H1 (cell line): ENCODE results near the gene TMEM164. TPM values are rescaled to one million over a fixed set of nuclear protein-coding genes. Genes with fewer than 3 reads are reported as not detected.
A peak's percentile ranks its signal among the peaks of the same experiment; 100 is the strongest.

Experiments used
- CTCF ChIA-PET: fragments of 300-600 bp; sonication (Branson Sonifier 250); formaldehyde crosslinking; loops from one replicate; lab custom pipeline; 2021; ENCODE audit not compliant: partially characterized antibody; lab: Charles Lee
- POLR2A ChIA-PET: fragments of 300-600 bp; sonication (Branson Sonifier 250); formaldehyde crosslinking; loops from one replicate; lab custom pipeline; 2021; ENCODE audit warnings: inconsistent platforms; ENCODE audit not compliant: partially characterized antibody; lab: Charles Lee
- DNase-seq, 2 experiments: peaks; one replicate each; pipeline versions ENCODE4 v3.0.0 to v3.0.0-alpha.2; 2010 to 2022; ENCODE audit warnings: low spot score in 2 of 2, low read depth in 1 of 2, mixed read lengths in 1 of 2
- FAIRE-seq: peaks from 2 replicates; lab custom pipeline; 2011; peaks lifted over from hg19 to GRCh38; lab: Jason Lieb, UNC
- H2AFZ ChIP-seq: 2 replicates; pipeline ENCODE4 v1.8.1; 2012; ENCODE audit warnings: low read length, inconsistent platforms
- H2AK5ac ChIP-seq: 2 replicates; pipeline ENCODE4 v1.6.1; 2013; ENCODE audit warnings: low read depth, low read length
- H2BK120ac ChIP-seq: replicated peaks from 2 replicates; pipeline ENCODE3; 2013; ENCODE audit warnings: low read depth, low read length, inconsistent platforms
- H2BK12ac ChIP-seq: 2 replicates; pipeline ENCODE4 v1.6.1; 2013; ENCODE audit warnings: low read depth, low read length
- H2BK15ac ChIP-seq: 2 replicates; pipeline ENCODE4 v1.6.1; 2013; ENCODE audit warnings: low read length
- H2BK20ac ChIP-seq: 2 replicates; pipeline ENCODE4 v1.6.1; 2013; ENCODE audit warnings: low read length
- H2BK5ac ChIP-seq: 2 replicates; pipeline ENCODE4 v1.6.1; 2013; ENCODE audit warnings: low read depth, low read length
- H3K14ac ChIP-seq: 2 replicates; pipeline ENCODE4 v1.6.1; 2013; ENCODE audit warnings: inconsistent platforms; ENCODE audit not compliant: insufficient read length
- H3K18ac ChIP-seq: 2 replicates; pipeline ENCODE4 v1.6.1; 2013; ENCODE audit warnings: low read length; ENCODE audit errors: extremely low read depth
- H3K23ac ChIP-seq: 2 replicates; pipeline ENCODE4 v1.6.1; 2013; ENCODE audit warnings: inconsistent platforms; ENCODE audit not compliant: insufficient read length
- H3K23me2 ChIP-seq: 2 replicates; pipeline ENCODE4 v1.6.1; 2013; ENCODE audit warnings: low read depth, low read length
- H3K27ac ChIP-seq: 2 replicates; pipeline ENCODE4 v1.6.1; 2011; ENCODE audit warnings: low read depth, low read length, inconsistent platforms
- H3K27me3 ChIP-seq, 4 experiments: replicated peaks in 1 of 4; 1 replicate in 1 of 4; 2 replicates in 3 of 4; pipeline versions ENCODE4 v1.6.1 to v1.8.1; 2011 to 2013; ENCODE audit warnings: low read length in 3 of 4, mild to moderate bottlenecking in 3 of 4, inconsistent platforms in 2 of 4, mixed read lengths in 2 of 4, moderate library complexity in 1 of 4; ENCODE audit not compliant: control insufficient read depth in 3 of 4, insufficient read depth in 3 of 4; ENCODE audit errors: extremely low read depth in 1 of 4
- H3K36me3 ChIP-seq, 4 experiments: 2 replicates each; pipeline versions ENCODE4 v1.6.1 to v1.8.1; 2011 to 2013; ENCODE audit warnings: mild to moderate bottlenecking in 4 of 4, low read length in 3 of 4, moderate library complexity in 2 of 4, control low read depth in 1 of 4, inconsistent platforms in 1 of 4; ENCODE audit not compliant: insufficient read depth in 4 of 4, control insufficient read depth in 2 of 4
- H3K4ac ChIP-seq: replicated peaks from 2 replicates; pipeline ENCODE3; 2013; ENCODE audit warnings: low read length, low read depth, mixed read lengths, inconsistent platforms; ENCODE audit not compliant: insufficient read length
- H3K4me1 ChIP-seq, 4 experiments: replicated peaks in 1 of 4; 1 replicate in 1 of 4; 2 replicates in 3 of 4; pipeline versions ENCODE4 v1.6.1 to v1.8.1; 2011 to 2013; ENCODE audit warnings: low read length in 3 of 4, inconsistent platforms in 2 of 4, mixed read lengths in 1 of 4; ENCODE audit not compliant: insufficient read depth in 4 of 4, control insufficient read depth in 3 of 4
- H3K4me2 ChIP-seq, 2 experiments: 2 replicates each; pipeline versions ENCODE4 v1.6.1 to v1.8.1; 2011 to 2013; ENCODE audit warnings: low read depth in 2 of 2, low read length in 2 of 2, control low read depth in 1 of 2, inconsistent platforms in 1 of 2, mild to moderate bottlenecking in 1 of 2; ENCODE audit not compliant: insufficient read depth in 1 of 2
- H3K4me3 ChIP-seq, 4 experiments: fragments of 200-600, 300-600 bp in 1 of 4; sonication (generic), shearing (Covaris generic), sonication (Bioruptor Twin) in 1 of 4; 2 replicates each; pipeline versions ENCODE4 v1.5.1 to v1.8.1; 2011 to 2016; ENCODE audit warnings: low read length in 4 of 4, low read depth in 3 of 4, control low read depth in 2 of 4, inconsistent platforms in 2 of 4, mild to moderate bottlenecking in 2 of 4, mixed read lengths in 1 of 4, moderate library complexity in 1 of 4; ENCODE audit not compliant: insufficient read depth in 2 of 4; ENCODE audit errors: extremely low read depth in 1 of 4
- H3K56ac ChIP-seq: replicated peaks from 2 replicates; pipeline ENCODE3; 2013; ENCODE audit warnings: low read depth, mild to moderate bottlenecking, mixed read lengths, low read length, inconsistent platforms; ENCODE audit not compliant: insufficient read length
- H3K79me1 ChIP-seq: 2 replicates; pipeline ENCODE4 v1.6.1; 2013; ENCODE audit warnings: low read depth, low read length, control low read depth
- H3K79me2 ChIP-seq, 2 experiments: 2 replicates each; pipeline versions ENCODE4 v1.6.1 to v1.8.1; 2012 to 2013; ENCODE audit warnings: low read length in 2 of 2, mild to moderate bottlenecking in 2 of 2, inconsistent platforms in 1 of 2; ENCODE audit not compliant: insufficient read depth in 2 of 2, control insufficient read depth in 1 of 2
- H3K9ac ChIP-seq, 4 experiments: replicated peaks in 1 of 4; 1 replicate in 1 of 4; 2 replicates in 3 of 4; pipeline versions ENCODE4 v1.6.1 to v1.8.1; 2011 to 2013; ENCODE audit warnings: low read depth in 3 of 4, low read length in 3 of 4, control low read depth in 2 of 4, mild to moderate bottlenecking in 2 of 4, moderate library complexity in 2 of 4, inconsistent platforms in 1 of 4; ENCODE audit errors: extremely low read depth in 1 of 4
- H3K9me3 ChIP-seq, 2 experiments: 2 replicates each; pipeline versions ENCODE4 v1.6.1 to v1.8.1; 2012 to 2013; ENCODE audit warnings: mild to moderate bottlenecking in 2 of 2, moderate library complexity in 2 of 2, control low read depth in 1 of 2, inconsistent platforms in 1 of 2, low read depth in 1 of 2, low read length in 1 of 2, mixed read lengths in 1 of 2; ENCODE audit not compliant: insufficient read depth in 2 of 2
- H4K20me1 ChIP-seq, 2 experiments: replicated peaks in 1 of 2; 2 replicates each; pipeline versions ENCODE3 to v1.8.1; 2011 to 2013; ENCODE audit warnings: inconsistent platforms in 2 of 2, low read length in 2 of 2, mild to moderate bottlenecking in 1 of 2; ENCODE audit not compliant: insufficient read depth in 2 of 2, control insufficient read depth in 1 of 2
- H4K5ac ChIP-seq: 2 replicates; pipeline ENCODE4 v1.6.1; 2013; ENCODE audit warnings: low read length, low read depth, mixed read lengths, inconsistent platforms; ENCODE audit not compliant: insufficient read length
- H4K8ac ChIP-seq: 2 replicates; pipeline ENCODE4 v1.8.0; 2013; ENCODE audit warnings: mild to moderate bottlenecking, moderate library complexity, low read length, inconsistent platforms; ENCODE audit not compliant: insufficient read depth; ENCODE audit errors: extremely low read depth
- H4K91ac ChIP-seq: replicated peaks from 2 replicates; pipeline ENCODE3; 2013; ENCODE audit warnings: low read length, mixed read lengths, inconsistent platforms; ENCODE audit not compliant: insufficient read length
- CHD2 ChIP-seq: IDR thresholded peaks from 2 replicates; pipeline ENCODE4 v1.6.1; 2012; ENCODE audit warnings: low read length, improper control_type of control experiment
- GABPA ChIP-seq: IDR thresholded peaks from 2 replicates; pipeline ENCODE4 v1.6.1; 2011; ENCODE audit warnings: mild to moderate bottlenecking, low read length, moderate library complexity, borderline replicate concordance; ENCODE audit not compliant: insufficient read depth
- NRF1 ChIP-seq: IDR thresholded peaks from 2 replicates; pipeline ENCODE4 v1.6.1; 2011; ENCODE audit warnings: mild to moderate bottlenecking, low read depth, low read length, improper control_type of control experiment
- PHF8 ChIP-seq: fragments of 200-600 bp; sonication (generic); conservative IDR thresholded peaks from 2 replicates; pipeline ENCODE4 v1.7.1; 2012; ENCODE audit warnings: low read depth, mild to moderate bottlenecking, inconsistent platforms, low read length, moderate library complexity
- POLR2A ChIP-seq, 2 experiments: IDR thresholded peaks; 1 replicate in 1 of 2; 2 replicates in 1 of 2; pipeline ENCODE4 v1.6.1; 2011; ENCODE audit warnings: low read depth in 2 of 2, low read length in 2 of 2, mild to moderate bottlenecking in 2 of 2; ENCODE audit errors: control extremely low read depth in 1 of 2
- SIRT6 ChIP-seq: IDR thresholded peaks from one replicate; pipeline ENCODE4 v1.7.1; 2012; ENCODE audit warnings: low read length, inconsistent platforms
- SP2 ChIP-seq: IDR thresholded peaks from 2 replicates; pipeline ENCODE4 v1.6.1; 2012; ENCODE audit warnings: mild to moderate bottlenecking, low read length, inconsistent platforms
- YY1 ChIP-seq: IDR thresholded peaks from 2 replicates; pipeline ENCODE4 v1.6.1; 2011; ENCODE audit warnings: low read depth, mild to moderate bottlenecking, low read length
- WGBS, 2 experiments: shearing (Covaris generic) in 1 of 2; methylation state at CpG; one replicate each; pipeline versions ENCODE4 v1.1.6 to v1.1.7; 2013 to 2015; ENCODE audit warnings: low lambda C conversion rate in 2 of 2, mixed read lengths in 2 of 2, inconsistent platforms in 1 of 2, low coverage in 1 of 2, missing lambda C conversion rate in 1 of 2; ENCODE audit not compliant: insufficient replicate concordance in 2 of 2, insufficient coverage in 1 of 2, insufficient read length in 1 of 2; ENCODE audit errors: extremely low coverage in 1 of 2, missing lambda C conversion rate in 1 of 2; 5-methylcytosine and 5-hydroxymethylcytosine counted together
- polyA plus RNA-seq, 7 experiments: library from polyadenylated mRNA; depleted of rRNA in 3 of 7; stranded (reverse) in 5 of 7; unstranded in 2 of 7; fragments of >200 nt in 5 of 7; fragments of 200-250 nt in 2 of 7; gene quantifications; 1 replicate in 5 of 7; 2 replicates in 1 of 7; 4 replicates in 1 of 7; pipeline versions ENCODE4 v1.2.1 to v1.2.3, GENCODE V29; 2011 to 2013; ENCODE audit warnings: missing spikeins in 2 of 7, mixed read lengths in 2 of 7
- total RNA-seq: library from RNA; stranded (reverse); fragmentation: NEBNext Ultra II Directional; extraction: Animal tissue kit (Norgen Biotek cat#: 25700); gene quantifications from 2 replicates; pipeline ENCODE4 v1.2.1, GENCODE V29; 2021
- TF ChIP-seq, protein P1 (sequence below): IDR thresholded peaks from 2 replicates; pipeline ENCODE4 v1.6.1; 2012; ENCODE audit warnings: low read length, inconsistent platforms

Gene TMEM164
- total and polyA plus RNA-seq, 2 of the 8 experiments (the other 6 are each of a cell fraction or from before 2014, with no cell fraction given) = 7.3 to 14.8 TPM

DNA sequence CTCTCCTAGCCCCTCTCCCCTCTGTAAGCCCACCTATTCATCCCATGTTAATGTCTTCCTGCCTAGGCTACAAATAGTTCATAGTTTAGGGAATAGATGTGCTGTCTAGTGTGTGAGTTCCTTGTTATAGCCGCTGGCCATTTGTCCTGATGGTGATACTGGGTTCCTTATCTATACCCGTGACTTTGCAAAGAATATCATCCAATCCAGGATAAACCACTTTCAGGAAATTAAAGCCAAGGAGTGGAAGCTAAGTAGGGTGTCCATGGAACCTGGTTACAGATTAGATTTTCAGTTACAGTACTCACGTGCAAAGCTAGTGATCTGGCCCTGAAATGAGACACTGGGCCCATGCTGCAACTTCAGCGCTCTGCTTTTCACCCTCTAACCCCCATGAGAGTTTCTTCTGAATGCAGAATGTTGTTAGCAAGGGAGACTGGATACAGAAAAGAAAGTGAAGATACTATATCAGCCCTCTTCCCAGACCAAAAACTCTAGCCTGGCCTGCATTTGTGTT, 111.4 kb downstream of the TMEM164 start:
- H3K79me1 ChIP-seq = no peaks in the 10 kb centered on the region
- H3K4me2 ChIP-seq = no peak overlapping the region
- no peak overlapping the region for H2AFZ ChIP-seq
- peak overlapping the region in 1 of 4 experiments; percentile 49; a peak in 1 of 7 replicates for H3K9ac ChIP-seq
- no peak overlapping the region for H2BK12ac ChIP-seq
- no peak overlapping the region for H2BK120ac ChIP-seq
- POLR2A ChIA-PET = no interaction called here
- H3K23ac ChIP-seq = no peak overlapping the region
- H3K56ac ChIP-seq = no peak overlapping the region
- CTCF ChIA-PET = interaction anchor here (0.9 to 1.0 kb wide), 2 partner anchors 32 to 224 kb away, joined by 3 read pairs; no protein-coding TSS in a partner anchor
- H4K8ac ChIP-seq = no peak overlapping the region
- H4K91ac ChIP-seq = no peak overlapping the region
- H4K20me1 ChIP-seq = no peaks in the 10 kb centered on the region
- no peak overlapping the region for H3K4me3 ChIP-seq
- TF ChIP-seq SP2 (no peak), SIRT6 (no peak), YY1 (no peak), NRF1 (no peak), GABPA (no peak), PHF8 (no peak), POLR2A (IDR thresholded peaks at IDR 0.05; ENCODE audit: control extremely low read depth in 1 of 2, low read depth in 2 of 2, low read length in 2 of 2) (no peak), CHD2 (no peak)
- TF ChIP-seq, protein P1, sequence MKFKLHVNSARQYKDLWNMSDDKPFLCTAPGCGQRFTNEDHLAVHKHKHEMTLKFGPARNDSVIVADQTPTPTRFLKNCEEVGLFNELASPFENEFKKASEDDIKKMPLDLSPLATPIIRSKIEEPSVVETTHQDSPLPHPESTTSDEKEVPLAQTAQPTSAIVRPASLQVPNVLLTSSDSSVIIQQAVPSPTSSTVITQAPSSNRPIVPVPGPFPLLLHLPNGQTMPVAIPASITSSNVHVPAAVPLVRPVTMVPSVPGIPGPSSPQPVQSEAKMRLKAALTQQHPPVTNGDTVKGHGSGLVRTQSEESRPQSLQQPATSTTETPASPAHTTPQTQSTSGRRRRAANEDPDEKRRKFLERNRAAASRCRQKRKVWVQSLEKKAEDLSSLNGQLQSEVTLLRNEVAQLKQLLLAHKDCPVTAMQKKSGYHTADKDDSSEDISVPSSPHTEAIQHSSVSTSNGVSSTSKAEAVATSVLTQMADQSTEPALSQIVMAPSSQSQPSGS = no peak
- no peaks in the 10 kb centered on the region for H3K79me2 ChIP-seq
- H3K9me3 ChIP-seq = no peaks in the 10 kb centered on the region
- H3K4ac ChIP-seq = no peak overlapping the region
- H4K5ac ChIP-seq = no peak overlapping the region
- H3K18ac ChIP-seq = no peak overlapping the region
- no peak overlapping the region for H2BK15ac ChIP-seq
- no peaks in the 10 kb centered on the region for H3K36me3 ChIP-seq
- H3K27me3 ChIP-seq = no peaks in the 10 kb centered on the region
- 87% methylated on average over 4 of the region's 4 CpGs; no CpG with 5 or more reads in 1 of the 2 experiments for WGBS, 2 experiments
- FAIRE-seq (peak; percentile 32), DNase-seq (no peak)
- H3K4me1 ChIP-seq = no peaks in the 10 kb centered on the region
- no peak overlapping the region for H2BK5ac ChIP-seq
- no peak overlapping the region for H2AK5ac ChIP-seq
- no peak overlapping the region for H2BK20ac ChIP-seq
- no peak overlapping the region for H3K27ac ChIP-seq
- H3K23me2 ChIP-seq = no peaks in the 10 kb centered on the region
- no peak overlapping the region for H3K14ac ChIP-seq
